Measurements from ENCODE around the gene TJP2. TPM values are rescaled to one million over a fixed set of nuclear protein-coding genes. Genes with fewer than 3 reads are reported as not detected.

The TJP2 gene
- total RNA-seq, 2 donors from 2014 or later, result 207 to 226 TPM

DNA sequence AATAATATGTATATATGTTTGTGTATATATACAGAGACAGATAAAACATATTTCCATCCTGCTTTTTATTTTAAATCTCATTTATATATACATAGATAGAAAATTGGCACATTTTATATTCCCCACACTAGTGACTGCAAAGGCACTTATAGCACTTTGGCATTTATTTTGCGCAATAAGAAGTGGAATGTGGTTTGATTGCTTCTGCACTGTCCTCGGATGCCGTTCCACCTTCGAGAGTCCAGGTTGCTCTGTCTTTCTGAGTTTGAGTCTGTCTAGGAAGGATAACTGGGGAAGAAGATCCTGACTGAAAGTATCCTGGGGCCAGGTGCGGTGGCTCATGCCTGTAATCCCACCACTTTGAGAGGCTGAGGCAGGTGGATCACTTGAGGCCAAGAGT, 84.5 kb downstream of the TJP2 start:
- Histone ChIP-seq H3K27ac (no peak overlapping the region), H3K4me3 (no peak overlapping the region), H3K9me3 (no peaks in the 10 kb centered on the region), H3K36me3 (peaks cover 19% of the 10 kb centered on the region), H3K27me3 (replicated peaks; ENCODE audit: insufficient read depth) (no peaks in the 10 kb centered on the region), H3K4me1 (ENCODE audit: control insufficient read depth in 1 of 2, low read depth in 2 of 2) (no peaks in the 10 kb centered on the region)
- no peak for ATAC-seq (ENCODE audit: insufficient number of reproducible peaks, low FRiP score, low read depth)
- no peak for DNase-seq (ENCODE audit: low spot score)
- TF ChIP-seq, protein P1, sequence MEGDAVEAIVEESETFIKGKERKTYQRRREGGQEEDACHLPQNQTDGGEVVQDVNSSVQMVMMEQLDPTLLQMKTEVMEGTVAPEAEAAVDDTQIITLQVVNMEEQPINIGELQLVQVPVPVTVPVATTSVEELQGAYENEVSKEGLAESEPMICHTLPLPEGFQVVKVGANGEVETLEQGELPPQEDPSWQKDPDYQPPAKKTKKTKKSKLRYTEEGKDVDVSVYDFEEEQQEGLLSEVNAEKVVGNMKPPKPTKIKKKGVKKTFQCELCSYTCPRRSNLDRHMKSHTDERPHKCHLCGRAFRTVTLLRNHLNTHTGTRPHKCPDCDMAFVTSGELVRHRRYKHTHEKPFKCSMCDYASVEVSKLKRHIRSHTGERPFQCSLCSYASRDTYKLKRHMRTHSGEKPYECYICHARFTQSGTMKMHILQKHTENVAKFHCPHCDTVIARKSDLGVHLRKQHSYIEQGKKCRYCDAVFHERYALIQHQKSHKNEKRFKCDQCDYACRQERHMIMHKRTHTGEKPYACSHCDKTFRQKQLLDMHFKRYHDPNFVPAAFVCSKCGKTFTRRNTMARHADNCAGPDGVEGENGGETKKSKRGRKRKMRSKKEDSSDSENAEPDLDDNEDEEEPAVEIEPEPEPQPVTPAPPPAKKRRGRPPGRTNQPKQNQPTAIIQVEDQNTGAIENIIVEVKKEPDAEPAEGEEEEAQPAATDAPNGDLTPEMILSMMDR (IDR thresholded peaks at IDR 0.05), result no peak

GRCh38 chr9:69260161-69260560, 86.1 kb downstream of the TJP2 start:
- TF ChIP-seq, protein P1 (IDR thresholded peaks at IDR 0.05), result no peak
- H3K36me3 ChIP-seq, result peaks cover 13% of the 10 kb centered on the region
- no peak for ATAC-seq (ENCODE audit: insufficient number of reproducible peaks, low FRiP score, low read depth)
- no peaks in the 10 kb centered on the region for H3K4me1 ChIP-seq (ENCODE audit: control insufficient read depth in 1 of 2, low read depth in 2 of 2)
- H3K4me3 ChIP-seq, result no peak overlapping the region
- no peak overlapping the region for H3K27ac ChIP-seq
- no peaks in the 10 kb centered on the region for H3K27me3 ChIP-seq (replicated peaks; ENCODE audit: insufficient read depth)
- no peaks in the 10 kb centered on the region for H3K9me3 ChIP-seq
- no peak for DNase-seq (ENCODE audit: low spot score)

DNA sequence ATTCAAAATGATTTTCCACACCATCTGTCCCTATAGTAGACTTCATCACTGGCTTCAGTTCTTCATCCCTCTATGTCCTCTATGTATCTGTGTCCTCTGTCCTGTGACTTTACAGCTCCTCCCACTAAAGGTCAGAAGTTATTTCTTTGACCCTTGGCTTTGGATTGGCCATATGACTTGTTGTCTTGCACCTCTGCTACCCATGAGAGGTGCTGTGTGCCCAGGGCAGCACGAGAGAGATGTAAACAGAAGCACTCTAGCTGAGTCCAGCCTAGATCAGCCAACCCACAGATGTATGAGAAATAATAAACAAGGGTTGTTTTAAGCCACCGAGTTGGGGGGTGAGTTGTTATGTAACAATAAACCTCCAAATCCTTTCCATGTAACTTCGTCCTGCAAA, 87.6 kb downstream of the TJP2 start:
- TF ChIP-seq, protein P1 (IDR thresholded peaks at IDR 0.05), result no peak
- no peak for ATAC-seq (ENCODE audit: insufficient number of reproducible peaks, low FRiP score, low read depth)
- no peak overlapping the region for H3K27ac ChIP-seq

DNA sequence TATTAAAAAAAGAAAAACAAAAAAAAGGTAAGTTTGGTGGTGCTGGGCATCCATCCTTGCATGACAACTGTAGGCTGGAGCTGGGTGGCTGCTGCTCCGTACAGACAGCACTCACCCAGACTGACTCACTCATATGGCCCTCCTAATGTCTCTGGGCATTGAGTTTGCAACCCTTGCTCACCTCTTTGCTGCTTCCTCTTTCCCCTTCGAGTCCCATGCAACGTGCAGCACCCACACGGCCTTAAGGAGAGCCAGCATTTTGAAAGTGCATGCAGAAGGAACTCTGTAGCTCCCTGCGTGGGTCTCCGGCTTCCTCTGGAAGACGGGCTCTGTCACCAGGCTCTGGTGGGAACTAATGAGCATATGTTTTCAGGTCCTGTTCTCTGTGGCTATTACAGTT, 90.4 kb downstream of the TJP2 start:
- Histone ChIP-seq H3K36me3 (no peaks in the 10 kb centered on the region), H3K27ac (no peak overlapping the region), H3K4me3 (no peak overlapping the region), H3K9me3 (no peaks in the 10 kb centered on the region), H3K27me3 (replicated peaks; ENCODE audit: insufficient read depth) (no peaks in the 10 kb centered on the region), H3K4me1 (ENCODE audit: control insufficient read depth in 1 of 2, low read depth in 2 of 2) (no peaks in the 10 kb centered on the region)
- TF ChIP-seq, protein P1 (IDR thresholded peaks at IDR 0.05), result no peak
- DNase-seq (ENCODE audit: low spot score) (no peak), ATAC-seq (ENCODE audit: insufficient number of reproducible peaks, low FRiP score, low read depth) (no peak)

More for the DNA sequence above, 87.6 kb downstream of the TJP2 start:
- Histone ChIP-seq H3K4me3 (no peak overlapping the region), H3K27me3 (replicated peaks; ENCODE audit: insufficient read depth) (no peaks in the 10 kb centered on the region), H3K36me3 (peaks cover 4% of the 10 kb centered on the region), H3K9me3 (no peaks in the 10 kb centered on the region), H3K4me1 (ENCODE audit: control insufficient read depth in 1 of 2, low read depth in 2 of 2) (no peaks in the 10 kb centered on the region)
- no peak for DNase-seq (ENCODE audit: low spot score)

DNA sequence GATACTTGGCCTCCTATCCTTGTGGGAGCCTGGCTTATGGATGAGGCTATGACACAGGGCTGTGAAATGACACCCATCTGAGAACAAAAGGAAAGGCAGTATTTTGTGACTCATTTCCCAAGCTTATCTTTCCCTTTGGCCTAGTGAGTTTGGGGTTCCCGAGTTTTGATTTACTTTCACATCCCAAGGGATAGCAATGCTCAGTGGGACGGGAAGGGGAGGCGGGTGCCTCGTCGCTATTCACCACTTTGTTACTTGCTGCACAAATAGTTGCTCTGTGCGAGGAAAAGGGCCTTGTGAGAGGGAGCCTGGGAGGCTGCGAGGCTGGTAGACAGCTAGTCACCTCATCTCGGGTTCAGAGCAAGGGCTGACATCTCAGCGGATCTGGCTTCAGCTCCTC, 91.8 kb downstream of the TJP2 start:
- H3K36me3 ChIP-seq, result no peaks in the 10 kb centered on the region
- ATAC-seq (ENCODE audit: insufficient number of reproducible peaks, low FRiP score, low read depth), result no peak

More for the DNA sequence above, 91.8 kb downstream of the TJP2 start:
- TF ChIP-seq, protein P1 (IDR thresholded peaks at IDR 0.05), result no peak
- H3K4me3 ChIP-seq, result no peak overlapping the region
- H3K27ac ChIP-seq, result no peak overlapping the region
- H3K27me3 ChIP-seq (replicated peaks; ENCODE audit: insufficient read depth), result no peaks in the 10 kb centered on the region
- no peaks in the 10 kb centered on the region for H3K9me3 ChIP-seq
- no peak for DNase-seq (ENCODE audit: low spot score)
- H3K4me1 ChIP-seq (ENCODE audit: control insufficient read depth in 1 of 2, low read depth in 2 of 2), result no peaks in the 10 kb centered on the region
